ENCODE measurements around the gene RNF225. TPM values are rescaled to one million over a fixed set of nuclear protein-coding genes. Genes with fewer than 3 reads are reported as not detected.
A peak's percentile ranks its signal among the peaks of the same experiment; 100 is the strongest.

RNF225 gene
- total RNA-seq, 1 experiment from 2014 or later, result 1.8 TPM

GRCh38 chr19:58386576-58387337 lies 8.7 kb upstream of the RNF225 start, which contains the start of gene RPS5 (continued):
- TF ChIP-seq TEAD4 (CRISPR knock-in tag; IDR thresholded peaks at IDR 0.05) (no peak), GRHL2 (CRISPR knock-in tag; IDR thresholded peaks at IDR 0.05; ENCODE audit: insufficient replicate concordance, severe bottlenecking) (no peak), CBFB (CRISPR knock-in tag; IDR thresholded peaks at IDR 0.05; ENCODE audit: low read depth) (no peak), HMGXB4 (CRISPR knock-in tag; IDR thresholded peaks at IDR 0.05) (peak; percentile 74; the same call in 1 of the 2 replicates), E2F5 (CRISPR knock-in tag; IDR thresholded peaks at IDR 0.05) (peak; percentile 60; the same call in 1 of the 2 replicates), ZNF138 (CRISPR knock-in tag; conservative IDR thresholded peaks at IDR 0.05) (no peak; the same call in 1 of the 2 replicates), ZNF512 (CRISPR knock-in tag; IDR thresholded peaks at IDR 0.05; ENCODE audit: borderline replicate concordance) (no peak), ZNF232 (CRISPR knock-in tag; IDR thresholded peaks at IDR 0.05) (no peak), NFYB (CRISPR knock-in tag; conservative IDR thresholded peaks at IDR 0.05; ENCODE audit: low read depth) (peak; percentile 78), ARID4B (CRISPR knock-in tag; IDR thresholded peaks at IDR 0.05; ENCODE audit: borderline replicate concordance) (peak; percentile 40), EMX1 (CRISPR knock-in tag; IDR thresholded peaks at IDR 0.05) (no peak), FOXK1 (CRISPR knock-in tag; IDR thresholded peaks at IDR 0.05) (peak; percentile 83), STAT6 (CRISPR knock-in tag; conservative IDR thresholded peaks at IDR 0.05; ENCODE audit: low read depth) (no peak), TEAD1 (CRISPR knock-in tag; IDR thresholded peaks at IDR 0.05) (no peak; the same call in 1 of the 2 replicates), MLX (CRISPR knock-in tag; IDR thresholded peaks at IDR 0.05) (no peak), CREB1 (CRISPR knock-in tag; IDR thresholded peaks at IDR 0.05) (peak; percentile 89), AFF4 (CRISPR knock-in tag; IDR thresholded peaks at IDR 0.05; ENCODE audit: borderline replicate concordance) (no peak), ETV6 (CRISPR knock-in tag; IDR thresholded peaks at IDR 0.05) (peak; percentile 39; the same call in 1 of the 2 replicates), NR3C1 (CRISPR knock-in tag; conservative IDR thresholded peaks at IDR 0.05; ENCODE audit: low read depth) (no peak), PRRX2 (CRISPR knock-in tag; IDR thresholded peaks at IDR 0.05) (no peak), USF2 (CRISPR knock-in tag; IDR thresholded peaks at IDR 0.05) (no peak; the same call in none of the 2 replicates)
